Measurements from ENCODE around the gene MALSU1.

The MALSU1 gene

DNA sequence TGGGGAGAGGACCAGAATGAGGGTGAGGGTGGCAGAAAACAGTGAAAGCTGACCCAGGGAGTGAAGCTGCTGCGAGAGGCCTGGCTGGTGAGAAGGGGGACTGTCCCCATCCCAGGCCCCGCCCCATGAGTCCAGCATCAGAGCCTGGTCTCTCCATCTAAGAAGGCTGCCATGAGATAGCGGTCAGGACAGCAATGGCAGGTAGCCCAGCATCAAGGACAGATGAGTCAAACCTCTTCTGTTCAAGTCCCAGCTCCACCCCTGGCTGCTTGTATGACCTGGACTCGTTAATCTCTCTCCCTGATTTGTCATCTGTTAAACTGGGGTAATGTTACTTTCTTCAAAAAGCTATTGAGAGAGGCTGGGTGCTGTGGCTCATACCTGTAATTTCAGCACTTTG lies 30.4 kb upstream of the MALSU1 start:
- no peaks in the 10 kb centered on the region for H3K27me3 ChIP-seq (ENCODE audit: control insufficient read depth in 1 of 2, insufficient read depth in 2 of 2, low read length in 2 of 2)

DNA sequence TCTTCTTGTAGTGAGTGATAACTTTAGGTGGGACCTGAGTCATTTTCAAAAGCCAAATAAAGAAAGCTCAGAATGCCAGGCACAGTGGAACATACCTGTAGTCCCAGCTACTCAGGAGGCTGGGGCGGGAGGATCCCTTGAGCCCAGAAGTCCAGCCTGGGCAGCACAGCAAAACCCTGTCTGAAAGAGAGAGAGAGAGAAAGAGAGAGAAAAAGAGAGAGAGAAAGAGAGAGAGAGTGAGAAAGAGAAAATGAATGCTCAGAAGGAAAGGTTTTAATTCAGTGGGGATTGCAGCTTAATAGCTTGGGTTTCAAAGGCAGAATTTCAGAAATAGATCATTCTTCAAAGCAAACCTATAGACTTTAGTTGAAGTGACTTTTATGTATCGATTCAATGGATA lies 26.9 kb upstream of the MALSU1 start:
- no peaks in the 10 kb centered on the region for H3K9me3 ChIP-seq (ENCODE audit: control insufficient read depth in 1 of 2, low read length in 2 of 2)
- H3K9ac ChIP-seq (ENCODE audit: low read depth in 1 of 2, low read length in 2 of 2), result no peak overlapping the region
- no peaks in the 10 kb centered on the region for H3K36me3 ChIP-seq (ENCODE audit: control insufficient read depth in 1 of 2, insufficient read depth in 2 of 2, low read length in 2 of 2)
- H3K4me3 ChIP-seq (ENCODE audit: low read depth in 1 of 2, low read length in 2 of 2), result no peak overlapping the region
- no peaks in the 10 kb centered on the region for H3K27me3 ChIP-seq (ENCODE audit: control insufficient read depth in 1 of 2, insufficient read depth in 2 of 2, low read length in 2 of 2)
- H3K27ac ChIP-seq (ENCODE audit: low read depth, low read length), result no peak overlapping the region
- H3K4me1 ChIP-seq (ENCODE audit: control insufficient read depth in 1 of 2, insufficient read depth in 2 of 2, low read length in 2 of 2), result peaks cover 0 to 4% of the 10 kb centered on the region in 2 donors

More for the DNA sequence above, 30.4 kb upstream of the MALSU1 start:
- Histone ChIP-seq H3K36me3 (ENCODE audit: control insufficient read depth in 1 of 2, insufficient read depth in 2 of 2, low read length in 2 of 2) (no peaks in the 10 kb centered on the region), H3K9me3 (ENCODE audit: control insufficient read depth in 1 of 2, low read length in 2 of 2) (no peaks in the 10 kb centered on the region), H3K27ac (ENCODE audit: low read depth, low read length) (no peak overlapping the region), H3K4me3 (ENCODE audit: low read depth in 1 of 2, low read length in 2 of 2) (no peak overlapping the region), H3K4me1 (ENCODE audit: control insufficient read depth in 1 of 2, insufficient read depth in 2 of 2, low read length in 2 of 2) (peaks cover 0 to 4% of the 10 kb centered on the region in 2 donors), H3K9ac (ENCODE audit: low read depth in 1 of 2, low read length in 2 of 2) (no peak overlapping the region)

DNA sequence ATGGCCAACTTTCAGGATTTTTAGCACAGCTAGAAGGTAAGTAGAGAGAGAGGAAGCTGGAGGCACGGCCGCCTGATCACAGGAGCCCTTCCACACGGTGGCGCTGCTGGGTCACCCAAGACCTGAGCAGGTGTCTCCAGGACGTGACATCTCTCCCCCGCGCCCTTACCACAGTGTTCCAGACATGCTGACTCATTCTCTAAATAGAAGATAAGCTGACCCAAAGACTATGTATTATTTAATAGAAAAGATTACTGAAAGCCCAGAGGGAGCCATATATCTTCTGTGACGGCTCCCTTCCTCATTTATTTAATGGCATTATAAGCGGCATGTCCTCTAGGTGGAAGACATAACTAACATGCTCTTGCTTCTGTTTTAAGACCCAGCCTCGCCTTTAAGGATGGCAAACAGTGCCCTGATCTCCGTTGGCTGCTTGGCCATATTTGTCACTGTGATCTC lies 26.0 kb upstream of the MALSU1 start:
- Histone ChIP-seq H3K4me1 (ENCODE audit: control insufficient read depth in 1 of 2, insufficient read depth in 2 of 2, low read length in 2 of 2) (peaks cover 0 to 4% of the 10 kb centered on the region in 2 donors), H3K4me3 (ENCODE audit: low read depth in 1 of 2, low read length in 2 of 2) (peak overlapping the region in 1 of 2 donors; percentile 10), H3K9ac (ENCODE audit: low read depth in 1 of 2, low read length in 2 of 2) (no peak overlapping the region), H3K9me3 (ENCODE audit: control insufficient read depth in 1 of 2, low read length in 2 of 2) (no peaks in the 10 kb centered on the region), H3K27ac (ENCODE audit: low read depth, low read length) (no peak overlapping the region), H3K27me3 (ENCODE audit: control insufficient read depth in 1 of 2, insufficient read depth in 2 of 2, low read length in 2 of 2) (no peaks in the 10 kb centered on the region), H3K36me3 (ENCODE audit: control insufficient read depth in 1 of 2, insufficient read depth in 2 of 2, low read length in 2 of 2) (no peaks in the 10 kb centered on the region)

DNA sequence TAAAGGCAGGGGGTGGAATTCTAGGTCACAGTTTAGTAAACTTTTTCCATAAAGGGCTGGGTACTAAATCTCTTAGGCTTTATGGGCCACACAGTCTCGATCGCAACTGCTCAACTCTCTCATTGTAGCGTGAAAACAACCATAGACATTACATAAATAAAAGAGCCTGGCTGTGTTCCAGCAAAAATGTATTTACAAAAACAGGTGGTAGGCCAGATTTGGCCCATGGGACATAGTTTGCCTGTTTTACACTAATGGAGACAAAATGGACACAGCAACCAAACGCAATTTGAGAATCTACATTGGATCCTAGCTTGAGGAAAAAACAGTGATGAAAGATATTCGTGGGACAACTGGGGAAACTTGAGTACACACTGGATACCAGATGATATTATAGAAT lies 23.2 kb upstream of the MALSU1 start:
- Histone ChIP-seq H3K4me3 (ENCODE audit: low read depth in 1 of 2, low read length in 2 of 2) (no peak overlapping the region), H3K27ac (ENCODE audit: low read depth, low read length) (no peak overlapping the region), H3K4me1 (ENCODE audit: control insufficient read depth in 1 of 2, insufficient read depth in 2 of 2, low read length in 2 of 2) (peaks cover 0 to 4% of the 10 kb centered on the region in 2 donors), H3K27me3 (ENCODE audit: control insufficient read depth in 1 of 2, insufficient read depth in 2 of 2, low read length in 2 of 2) (no peaks in the 10 kb centered on the region), H3K9ac (ENCODE audit: low read depth in 1 of 2, low read length in 2 of 2) (no peak overlapping the region), H3K36me3 (ENCODE audit: control insufficient read depth in 1 of 2, insufficient read depth in 2 of 2, low read length in 2 of 2) (no peaks in the 10 kb centered on the region), H3K9me3 (ENCODE audit: control insufficient read depth in 1 of 2, low read length in 2 of 2) (no peaks in the 10 kb centered on the region)

GRCh38 chr7:23276376-23276775 lies 22.8 kb upstream of the MALSU1 start:
- H3K9me3 ChIP-seq (ENCODE audit: control insufficient read depth in 1 of 2, low read length in 2 of 2), result no peaks in the 10 kb centered on the region
- no peaks in the 10 kb centered on the region for H3K27me3 ChIP-seq (ENCODE audit: control insufficient read depth in 1 of 2, insufficient read depth in 2 of 2, low read length in 2 of 2)
- H3K27ac ChIP-seq (ENCODE audit: low read depth, low read length), result no peak overlapping the region
- peaks cover 0 to 4% of the 10 kb centered on the region in 2 donors for H3K4me1 ChIP-seq (ENCODE audit: control insufficient read depth in 1 of 2, insufficient read depth in 2 of 2, low read length in 2 of 2)
- H3K9ac ChIP-seq (ENCODE audit: low read depth in 1 of 2, low read length in 2 of 2), result no peak overlapping the region
- H3K36me3 ChIP-seq (ENCODE audit: control insufficient read depth in 1 of 2, insufficient read depth in 2 of 2, low read length in 2 of 2), result no peaks in the 10 kb centered on the region
- H3K4me3 ChIP-seq (ENCODE audit: low read depth in 1 of 2, low read length in 2 of 2), result no peak overlapping the region

- Histone ChIP-seq H3K27ac (ENCODE audit: low read depth, low read length) (no peak overlapping the region), H3K27me3 (ENCODE audit: control insufficient read depth in 1 of 2, insufficient read depth in 2 of 2, low read length in 2 of 2) (no peaks in the 10 kb centered on the region), H3K9me3 (ENCODE audit: control insufficient read depth in 1 of 2, low read length in 2 of 2) (no peaks in the 10 kb centered on the region), H3K9ac (ENCODE audit: low read depth in 1 of 2, low read length in 2 of 2) (no peak overlapping the region), H3K4me3 (ENCODE audit: low read depth in 1 of 2, low read length in 2 of 2) (no peak overlapping the region), H3K36me3 (ENCODE audit: control insufficient read depth in 1 of 2, insufficient read depth in 2 of 2, low read length in 2 of 2) (no peaks in the 10 kb centered on the region), H3K4me1 (ENCODE audit: control insufficient read depth in 1 of 2, insufficient read depth in 2 of 2, low read length in 2 of 2) (peaks cover 0 to 4% of the 10 kb centered on the region in 2 donors)
Measured at GRCh38 chr7:23276947-23277346, 22.2 kb upstream of the MALSU1 start.

DNA sequence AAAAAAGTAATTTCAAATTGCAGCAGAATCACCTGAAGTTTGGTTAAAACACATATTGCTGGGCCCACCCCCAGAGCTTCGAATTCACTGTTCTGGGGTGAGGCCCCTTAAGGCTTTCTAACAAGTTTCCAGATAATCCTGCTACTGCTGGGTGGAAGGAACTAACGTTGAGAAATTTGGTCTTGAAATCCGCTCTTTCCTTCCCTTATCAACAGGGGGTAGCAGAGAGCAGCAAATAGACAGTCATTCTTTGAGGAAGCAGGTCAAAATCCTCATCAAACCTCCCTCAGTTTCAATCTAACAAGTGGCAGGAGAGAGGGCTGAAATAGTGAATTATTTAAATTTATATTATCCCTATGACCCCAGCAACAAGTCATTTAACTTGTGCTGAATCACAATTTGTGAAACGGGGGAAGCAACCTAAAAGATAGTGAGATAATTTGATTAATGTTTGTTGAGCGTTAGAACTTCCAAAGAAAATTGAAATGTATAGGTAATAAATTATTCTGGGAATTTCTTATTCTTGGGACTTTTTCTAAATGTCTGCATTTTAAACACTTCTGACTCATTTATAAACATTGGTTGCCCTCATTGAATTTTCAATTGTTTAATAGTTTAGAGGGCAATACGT lies 21.7 kb upstream of the MALSU1 start:
- Histone ChIP-seq H3K4me1 (ENCODE audit: control insufficient read depth in 1 of 2, insufficient read depth in 2 of 2, low read length in 2 of 2) (peaks cover 0 to 4% of the 10 kb centered on the region in 2 donors), H3K9me3 (ENCODE audit: control insufficient read depth in 1 of 2, low read length in 2 of 2) (no peaks in the 10 kb centered on the region), H3K36me3 (ENCODE audit: control insufficient read depth in 1 of 2, insufficient read depth in 2 of 2, low read length in 2 of 2) (no peaks in the 10 kb centered on the region), H3K27me3 (ENCODE audit: control insufficient read depth in 1 of 2, insufficient read depth in 2 of 2, low read length in 2 of 2) (no peaks in the 10 kb centered on the region), H3K4me3 (ENCODE audit: low read depth in 1 of 2, low read length in 2 of 2) (no peak overlapping the region), H3K27ac (ENCODE audit: low read depth, low read length) (no peak overlapping the region), H3K9ac (ENCODE audit: low read depth in 1 of 2, low read length in 2 of 2) (no peak overlapping the region)

GRCh38 chr7:23279819-23280525 lies 19.2 kb upstream of the MALSU1 start:
- no peaks in the 10 kb centered on the region for H3K9me3 ChIP-seq (ENCODE audit: control insufficient read depth in 1 of 2, low read length in 2 of 2)
- no peaks in the 10 kb centered on the region for H3K4me1 ChIP-seq (ENCODE audit: control insufficient read depth in 1 of 2, insufficient read depth in 2 of 2, low read length in 2 of 2)
- H3K4me3 ChIP-seq (ENCODE audit: low read depth in 1 of 2, low read length in 2 of 2), result no peak overlapping the region
- H3K36me3 ChIP-seq (ENCODE audit: control insufficient read depth in 1 of 2, insufficient read depth in 2 of 2, low read length in 2 of 2), result no peaks in the 10 kb centered on the region
- H3K27me3 ChIP-seq (ENCODE audit: control insufficient read depth in 1 of 2, insufficient read depth in 2 of 2, low read length in 2 of 2), result no peaks in the 10 kb centered on the region
- H3K9ac ChIP-seq (ENCODE audit: low read depth in 1 of 2, low read length in 2 of 2), result no peak overlapping the region
- no peak overlapping the region for H3K27ac ChIP-seq (ENCODE audit: low read depth, low read length)

- no peaks in the 10 kb centered on the region for H3K9me3 ChIP-seq (ENCODE audit: control insufficient read depth in 1 of 2, low read length in 2 of 2)
Measured at GRCh38 chr7:23283086-23283485, 16.1 kb upstream of the MALSU1 start.

GRCh38 chr7:23284871-23285270 lies 14.3 kb upstream of the MALSU1 start:
- no peaks in the 10 kb centered on the region for H3K36me3 ChIP-seq (ENCODE audit: control insufficient read depth in 1 of 2, insufficient read depth in 2 of 2, low read length in 2 of 2)
- no peaks in the 10 kb centered on the region for H3K27me3 ChIP-seq (ENCODE audit: control insufficient read depth in 1 of 2, insufficient read depth in 2 of 2, low read length in 2 of 2)
- H3K9me3 ChIP-seq (ENCODE audit: control insufficient read depth in 1 of 2, low read length in 2 of 2), result no peaks in the 10 kb centered on the region
- H3K9ac ChIP-seq (ENCODE audit: low read depth in 1 of 2, low read length in 2 of 2), result no peak overlapping the region
- no peak overlapping the region for H3K27ac ChIP-seq (ENCODE audit: low read depth, low read length)
- H3K4me1 ChIP-seq (ENCODE audit: control insufficient read depth in 1 of 2, insufficient read depth in 2 of 2, low read length in 2 of 2), result no peaks in the 10 kb centered on the region
- no peak overlapping the region for H3K4me3 ChIP-seq (ENCODE audit: low read depth in 1 of 2, low read length in 2 of 2)

More at GRCh38 chr7:23283086-23283485, 16.1 kb upstream of the MALSU1 start:
- Histone ChIP-seq H3K4me3 (ENCODE audit: low read depth in 1 of 2, low read length in 2 of 2) (no peak overlapping the region), H3K9ac (ENCODE audit: low read depth in 1 of 2, low read length in 2 of 2) (no peak overlapping the region), H3K36me3 (ENCODE audit: control insufficient read depth in 1 of 2, insufficient read depth in 2 of 2, low read length in 2 of 2) (no peaks in the 10 kb centered on the region), H3K27me3 (ENCODE audit: control insufficient read depth in 1 of 2, insufficient read depth in 2 of 2, low read length in 2 of 2) (no peaks in the 10 kb centered on the region), H3K4me1 (ENCODE audit: control insufficient read depth in 1 of 2, insufficient read depth in 2 of 2, low read length in 2 of 2) (no peaks in the 10 kb centered on the region), H3K27ac (ENCODE audit: low read depth, low read length) (no peak overlapping the region)
